IgD-negative memory B cell (primary cell): ENCODE measurements around the gene KRT35. TPM values are rescaled to one million over a fixed set of nuclear protein-coding genes. Genes with fewer than 3 reads are reported as not detected.

Experiments
- H3K27ac Mint-ChIP-seq, 3 donors: one replicate each; pipeline ENCODE4 v1.8.0; 2020 to 2022; ENCODE audit warnings: mild to moderate bottlenecking in 3 of 3, mixed read lengths in 3 of 3, moderate library complexity in 1 of 3
- H3K27me3 Mint-ChIP-seq: one replicate; pipeline ENCODE4 v1.8.0; 2021; ENCODE audit warnings: mixed read lengths
- H3K36me3 Mint-ChIP-seq: one replicate; pipeline ENCODE4 v1.8.0; 2020; ENCODE audit warnings: mild to moderate bottlenecking, mixed read lengths
- H3K4me1 Mint-ChIP-seq, 3 donors: one replicate each; pipeline ENCODE4 v1.8.0; 2020 to 2022; ENCODE audit warnings: mixed read lengths in 3 of 3, mild to moderate bottlenecking in 1 of 3
- H3K4me3 Mint-ChIP-seq, 4 donors: one replicate each; pipeline ENCODE4 v1.8.0; 2020 to 2022; ENCODE audit warnings: mild to moderate bottlenecking in 4 of 4, mixed read lengths in 4 of 4, moderate library complexity in 3 of 4
- H3K9me3 Mint-ChIP-seq, 3 donors: one replicate each; pipeline ENCODE4 v1.8.0; 2020 to 2021; ENCODE audit warnings: mixed read lengths in 3 of 3, mild to moderate bottlenecking in 1 of 3
- polyA plus RNA-seq: library from polyadenylated mRNA; unstranded; fragments of 300-500 nt; fragmentation: Illumina TruSeq; gene quantifications from one replicate; pipeline ENCODE4 v1.2.3, GENCODE V29; 2021

The KRT35 gene
- polyA plus RNA-seq, 1 donor from 2014 or later: not detected

GRCh38 chr17:41463746-41464145 is 17.2 kb downstream of the KRT35 start:
- Mint-ChIP-seq H3K27ac (no peak overlapping the region), H3K27me3 (peaks cover 15% of the 10 kb centered on the region), H3K4me3 (no peak overlapping the region), H3K4me1 (no peaks in the 10 kb centered on the region), H3K36me3 (no peaks in the 10 kb centered on the region), H3K9me3 (peaks cover 0 to 10% (median 8%) of the 10 kb centered on the region in 3 donors)

GRCh38 chr17:41462705-41463104 is 18.2 kb downstream of the KRT35 start:
- H3K9me3 Mint-ChIP-seq: peaks cover 0 to 5% (median 1%) of the 10 kb centered on the region in 3 donors
- no peak overlapping the region for H3K27ac Mint-ChIP-seq
- peaks cover 13% of the 10 kb centered on the region for H3K27me3 Mint-ChIP-seq

GRCh38 chr17:41457676-41458075 is 23.3 kb downstream of the KRT35 start:
- Mint-ChIP-seq H3K36me3 (no peaks in the 10 kb centered on the region), H3K9me3 (peaks cover 0 to 2% (median 0%) of the 10 kb centered on the region in 3 donors), H3K27ac (no peak overlapping the region), H3K4me1 (no peaks in the 10 kb centered on the region), H3K27me3 (peaks cover 13% of the 10 kb centered on the region), H3K4me3 (no peak overlapping the region)

More at GRCh38 chr17:41462705-41463104, 18.2 kb downstream of the KRT35 start:
- Mint-ChIP-seq H3K4me1 (no peaks in the 10 kb centered on the region), H3K4me3 (no peak overlapping the region), H3K36me3 (no peaks in the 10 kb centered on the region)

- peaks cover 0 to 2% (median 0%) of the 10 kb centered on the region in 3 donors for H3K9me3 Mint-ChIP-seq
- peaks cover 13% of the 10 kb centered on the region for H3K27me3 Mint-ChIP-seq
- no peak overlapping the region for H3K4me3 Mint-ChIP-seq
- no peak overlapping the region for H3K27ac Mint-ChIP-seq
- no peaks in the 10 kb centered on the region for H3K36me3 Mint-ChIP-seq
- no peaks in the 10 kb centered on the region for H3K4me1 Mint-ChIP-seq
These were observed 24.7 kb downstream of the KRT35 start for GRCh38 chr17:41456204-41456603.

GRCh38 chr17:41455236-41455635 is 25.7 kb downstream of the KRT35 start:
- Mint-ChIP-seq H3K36me3 (peaks cover under 1% of the 10 kb centered on the region), H3K9me3 (peaks cover 0 to 2% (median 0%) of the 10 kb centered on the region in 3 donors), H3K4me1 (no peaks in the 10 kb centered on the region), H3K27ac (no peak overlapping the region), H3K4me3 (no peak overlapping the region), H3K27me3 (peaks cover 15% of the 10 kb centered on the region)

GRCh38 chr17:41453066-41453465 is 27.9 kb downstream of the KRT35 start:
- Mint-ChIP-seq H3K27ac (peak overlapping the region in 1 of 3 donors; percentile 2), H3K36me3 (peaks cover 2% of the 10 kb centered on the region), H3K27me3 (peaks cover 10% of the 10 kb centered on the region)

GRCh38 chr17:41452281-41452680 is 28.7 kb downstream of the KRT35 start:
- Mint-ChIP-seq H3K36me3 (peaks cover 2% of the 10 kb centered on the region), H3K27ac (no peak overlapping the region), H3K4me3 (no peak overlapping the region), H3K27me3 (peaks cover 9% of the 10 kb centered on the region), H3K9me3 (peaks cover 0 to 2% (median 0%) of the 10 kb centered on the region in 3 donors), H3K4me1 (no peaks in the 10 kb centered on the region)

More at GRCh38 chr17:41453066-41453465, 27.9 kb downstream of the KRT35 start:
- Mint-ChIP-seq H3K9me3 (peaks cover 0 to 2% (median 0%) of the 10 kb centered on the region in 3 donors), H3K4me1 (no peaks in the 10 kb centered on the region), H3K4me3 (no peak overlapping the region)

- Mint-ChIP-seq H3K4me3 (no peak overlapping the region), H3K36me3 (peaks cover 2% of the 10 kb centered on the region), H3K27ac (no peak overlapping the region), H3K9me3 (peaks cover 0 to 2% (median 0%) of the 10 kb centered on the region in 3 donors), H3K27me3 (peaks cover 9% of the 10 kb centered on the region), H3K4me1 (no peaks in the 10 kb centered on the region)
These were observed 29.7 kb downstream of the KRT35 start for GRCh38 chr17:41451154-41451728.

GRCh38 chr17:41449008-41449407 is 31.9 kb downstream of the KRT35 start:
- H3K27ac Mint-ChIP-seq: no peak overlapping the region
- peaks cover 2% of the 10 kb centered on the region for H3K36me3 Mint-ChIP-seq
- no peak overlapping the region for H3K4me3 Mint-ChIP-seq
- H3K27me3 Mint-ChIP-seq: peaks cover 4% of the 10 kb centered on the region
- H3K4me1 Mint-ChIP-seq: no peaks in the 10 kb centered on the region
- H3K9me3 Mint-ChIP-seq: peaks cover 0 to 2% (median 0%) of the 10 kb centered on the region in 3 donors

GRCh38 chr17:41448506-41448905 is 32.4 kb downstream of the KRT35 start:
- Mint-ChIP-seq H3K4me3 (no peak overlapping the region), H3K9me3 (no peaks in the 10 kb centered on the region), H3K27ac (no peak overlapping the region), H3K36me3 (peaks cover 2% of the 10 kb centered on the region), H3K4me1 (no peaks in the 10 kb centered on the region), H3K27me3 (peaks cover 6% of the 10 kb centered on the region)

GRCh38 chr17:41446806-41447205 is 34.1 kb downstream of the KRT35 start:
- Mint-ChIP-seq H3K4me3 (no peak overlapping the region), H3K9me3 (no peaks in the 10 kb centered on the region), H3K27me3 (peaks cover 17% of the 10 kb centered on the region), H3K36me3 (peaks cover 2% of the 10 kb centered on the region), H3K27ac (no peak overlapping the region), H3K4me1 (no peaks in the 10 kb centered on the region)

- Mint-ChIP-seq H3K27ac (no peak overlapping the region), H3K27me3 (peaks cover 17% of the 10 kb centered on the region), H3K4me3 (no peak overlapping the region), H3K9me3 (peaks cover 0 to 2% (median 0%) of the 10 kb centered on the region in 3 donors), H3K4me1 (no peaks in the 10 kb centered on the region), H3K36me3 (no peaks in the 10 kb centered on the region)
These were observed 36.3 kb downstream of the KRT35 start for GRCh38 chr17:41444640-41445039.

GRCh38 chr17:41444186-41444585 is 36.8 kb downstream of the KRT35 start:
- H3K27me3 Mint-ChIP-seq: peaks cover 19% of the 10 kb centered on the region
- peaks cover 0 to 2% (median 0%) of the 10 kb centered on the region in 3 donors for H3K9me3 Mint-ChIP-seq
- H3K4me1 Mint-ChIP-seq: no peaks in the 10 kb centered on the region
- H3K27ac Mint-ChIP-seq: no peak overlapping the region
- H3K4me3 Mint-ChIP-seq: no peak overlapping the region
- H3K36me3 Mint-ChIP-seq: no peaks in the 10 kb centered on the region

GRCh38 chr17:41442739-41443138 is 38.2 kb downstream of the KRT35 start:
- Mint-ChIP-seq H3K36me3 (no peaks in the 10 kb centered on the region), H3K4me1 (no peaks in the 10 kb centered on the region), H3K27ac (no peak overlapping the region), H3K9me3 (peaks cover 0 to 2% (median 0%) of the 10 kb centered on the region in 3 donors), H3K27me3 (peaks cover 18% of the 10 kb centered on the region), H3K4me3 (no peak overlapping the region)

- Mint-ChIP-seq H3K27ac (no peak within 1 kb of the TSS), H3K4me3 (peak within 1 kb of the TSS in 1 of 4 donors; percentile 54), H3K27me3 (peaks cover 18% of the 10 kb centered on the region), H3K9me3 (peaks cover 0 to 2% (median 0%) of the 10 kb centered on the region in 3 donors), H3K36me3 (no peaks in the 10 kb centered on the region), H3K4me1 (no peaks in the 10 kb centered on the region)
These were observed 40.4 kb downstream of the KRT35 start, which contains the start of gene KRT38 for GRCh38 chr17:41440531-41441033. KRT38 (minus strand) TSS chr17:41440983; CDS start chr17:41440921, 62 bp downstream.

GRCh38 chr17:41439375-41439774 is 41.6 kb downstream of the KRT35 start:
- Mint-ChIP-seq H3K9me3 (peaks cover 0 to 2% (median 0%) of the 10 kb centered on the region in 3 donors), H3K4me3 (no peak overlapping the region), H3K27ac (no peak overlapping the region), H3K4me1 (no peaks in the 10 kb centered on the region), H3K27me3 (peaks cover 18% of the 10 kb centered on the region), H3K36me3 (no peaks in the 10 kb centered on the region)
